Measurements from ENCODE around the gene SFRP2.

SFRP2 gene

DNA sequence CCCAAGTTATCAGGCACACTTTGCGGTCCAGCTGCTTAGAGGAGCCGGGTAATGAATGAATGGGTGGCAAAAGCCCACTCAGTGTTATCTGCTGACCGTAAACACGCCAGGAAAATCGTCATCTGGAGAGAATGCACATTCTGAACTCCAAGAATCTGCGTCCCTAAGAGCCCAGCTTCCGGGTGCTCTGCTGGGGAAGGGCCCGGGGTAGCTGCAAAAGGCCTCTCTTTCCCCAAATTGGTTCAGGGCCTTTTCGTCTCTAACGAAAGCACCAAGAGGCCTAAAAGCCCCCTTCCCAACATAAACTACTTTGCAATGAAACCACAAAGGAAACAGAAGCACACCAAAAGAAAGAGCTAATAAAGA lies 1.6 kb upstream of the SFRP2 start:
- no peak overlapping the region for H3K4me3 ChIP-seq (ENCODE audit: low read length)
- TF ChIP-seq, protein P1, sequence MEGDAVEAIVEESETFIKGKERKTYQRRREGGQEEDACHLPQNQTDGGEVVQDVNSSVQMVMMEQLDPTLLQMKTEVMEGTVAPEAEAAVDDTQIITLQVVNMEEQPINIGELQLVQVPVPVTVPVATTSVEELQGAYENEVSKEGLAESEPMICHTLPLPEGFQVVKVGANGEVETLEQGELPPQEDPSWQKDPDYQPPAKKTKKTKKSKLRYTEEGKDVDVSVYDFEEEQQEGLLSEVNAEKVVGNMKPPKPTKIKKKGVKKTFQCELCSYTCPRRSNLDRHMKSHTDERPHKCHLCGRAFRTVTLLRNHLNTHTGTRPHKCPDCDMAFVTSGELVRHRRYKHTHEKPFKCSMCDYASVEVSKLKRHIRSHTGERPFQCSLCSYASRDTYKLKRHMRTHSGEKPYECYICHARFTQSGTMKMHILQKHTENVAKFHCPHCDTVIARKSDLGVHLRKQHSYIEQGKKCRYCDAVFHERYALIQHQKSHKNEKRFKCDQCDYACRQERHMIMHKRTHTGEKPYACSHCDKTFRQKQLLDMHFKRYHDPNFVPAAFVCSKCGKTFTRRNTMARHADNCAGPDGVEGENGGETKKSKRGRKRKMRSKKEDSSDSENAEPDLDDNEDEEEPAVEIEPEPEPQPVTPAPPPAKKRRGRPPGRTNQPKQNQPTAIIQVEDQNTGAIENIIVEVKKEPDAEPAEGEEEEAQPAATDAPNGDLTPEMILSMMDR (conservative IDR thresholded peaks at IDR 0.05; ENCODE audit: low read length), result no peak
- no peak for DNase-seq (ENCODE audit: low read depth)

DNA sequence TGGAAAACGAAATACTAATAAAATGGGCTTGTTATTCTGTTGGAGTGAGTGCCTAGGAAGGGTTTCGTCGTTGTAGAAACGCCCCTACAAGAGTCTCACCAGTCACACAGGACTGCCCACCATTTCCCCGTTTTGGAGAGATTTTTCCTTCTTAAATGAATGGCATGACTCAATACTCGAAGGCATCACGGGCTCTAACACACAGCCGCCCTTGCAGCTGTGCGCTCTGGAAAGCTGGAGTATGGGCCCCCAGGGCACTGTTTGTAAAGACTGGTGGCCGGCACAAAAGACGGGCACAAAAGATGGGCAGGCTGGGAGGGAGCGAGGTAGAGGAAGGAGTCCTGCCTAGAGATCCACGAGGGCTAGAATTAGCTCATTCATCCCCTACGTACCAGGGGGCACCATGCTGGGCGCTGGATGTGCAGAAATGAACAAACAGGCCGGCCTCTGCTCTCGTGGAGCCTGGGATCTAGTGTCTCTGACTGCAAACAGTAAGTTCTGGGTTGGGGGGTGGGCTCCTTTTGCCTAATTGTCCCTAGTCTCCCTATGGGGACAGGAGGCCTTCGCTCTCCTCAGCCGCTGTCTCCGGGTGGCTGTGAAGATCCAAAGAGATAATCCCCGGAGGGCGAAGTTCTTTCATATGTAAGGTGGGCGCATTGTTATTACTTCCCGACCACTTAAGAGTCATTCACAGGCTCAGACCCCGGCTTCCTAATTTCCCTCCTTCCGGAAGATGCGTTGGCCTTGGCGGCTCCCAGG lies 1.0 kb upstream of the SFRP2 start:
- peak; percentile 23 for DNase-seq (ENCODE audit: low read depth)
- no peak overlapping the region for H3K4me3 ChIP-seq (ENCODE audit: low read length)
- TF ChIP-seq, protein P1 (conservative IDR thresholded peaks at IDR 0.05; ENCODE audit: low read length), result no peak

DNA sequence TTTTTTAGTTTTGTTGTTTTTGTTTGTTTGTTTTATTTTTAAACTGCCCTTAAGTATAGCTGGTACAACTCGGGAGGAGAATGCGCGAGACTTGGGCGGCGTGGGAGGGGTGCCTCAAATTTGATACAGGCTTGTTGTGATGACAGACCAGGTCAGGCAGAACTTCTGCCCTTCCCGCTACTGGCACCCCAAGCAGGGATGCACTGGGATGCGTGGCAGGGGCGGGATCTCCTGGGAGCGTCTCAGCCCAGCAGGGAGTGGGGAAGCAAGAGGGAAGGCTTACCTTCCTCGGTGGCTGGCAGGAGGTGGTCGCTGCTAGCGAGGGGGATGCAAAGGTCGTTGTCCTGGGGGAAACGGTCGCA lies 851 bp downstream of the SFRP2 start:
- TF ChIP-seq, protein P1 (conservative IDR thresholded peaks at IDR 0.05; ENCODE audit: low read length), result no peak
- peak overlapping the region; percentile 35 for H3K4me3 ChIP-seq (ENCODE audit: low read length)
- no peak for DNase-seq (ENCODE audit: low read depth)

DNA sequence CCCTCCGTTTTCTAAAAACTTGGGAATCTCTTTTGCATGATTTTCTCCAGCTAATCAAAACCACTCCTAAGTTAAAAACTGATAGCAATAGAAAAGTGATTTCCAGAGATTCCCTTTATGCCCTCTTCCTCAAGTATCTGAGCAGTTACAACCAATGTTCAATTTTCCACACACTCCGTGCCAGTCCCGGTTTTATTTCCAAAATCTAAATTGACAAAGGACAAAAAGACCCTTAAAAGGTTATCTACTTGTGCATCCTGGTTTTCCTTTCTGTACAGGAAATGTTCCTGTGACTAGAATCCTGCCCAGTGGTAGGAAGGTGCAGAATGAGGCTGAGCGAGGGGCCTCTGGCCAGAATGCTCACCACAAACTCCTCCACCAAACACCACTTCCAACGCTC lies 1.3 kb downstream of the SFRP2 start:
- peak overlapping the region; percentile 17; the same call in 1 of the 2 replicates for H3K4me3 ChIP-seq (ENCODE audit: low read length)
- no peak for DNase-seq (ENCODE audit: low read depth)
- TF ChIP-seq, protein P1 (conservative IDR thresholded peaks at IDR 0.05; ENCODE audit: low read length), result no peak

DNA sequence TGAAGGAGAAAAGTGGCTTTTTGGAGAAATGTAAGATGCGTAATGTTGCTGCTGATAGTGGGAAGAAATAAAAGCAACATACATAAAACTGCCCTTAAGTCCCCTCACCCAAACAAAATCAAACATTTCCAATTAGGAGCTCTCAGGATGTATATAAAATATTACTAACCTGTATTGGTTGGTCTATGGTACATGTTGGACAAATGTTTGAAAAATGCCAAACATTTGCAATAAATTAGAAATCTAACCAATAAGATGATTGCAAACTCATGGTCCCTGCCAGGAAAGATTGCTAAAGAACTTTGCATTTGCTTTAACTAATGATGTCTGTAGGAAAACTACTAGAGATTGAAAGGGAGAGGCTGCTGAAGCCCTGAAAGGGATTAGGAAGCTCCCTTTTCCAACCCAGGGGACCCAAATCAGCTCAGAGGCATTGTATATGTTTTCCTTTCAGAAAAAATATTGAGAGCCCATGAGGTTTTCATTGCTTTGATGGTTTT lies 1.8 kb downstream of the SFRP2 start:
- no peak for DNase-seq (ENCODE audit: low read depth)
- TF ChIP-seq, protein P1 (conservative IDR thresholded peaks at IDR 0.05; ENCODE audit: low read length), result no peak
- no peak overlapping the region for H3K4me3 ChIP-seq (ENCODE audit: low read length)

DNA sequence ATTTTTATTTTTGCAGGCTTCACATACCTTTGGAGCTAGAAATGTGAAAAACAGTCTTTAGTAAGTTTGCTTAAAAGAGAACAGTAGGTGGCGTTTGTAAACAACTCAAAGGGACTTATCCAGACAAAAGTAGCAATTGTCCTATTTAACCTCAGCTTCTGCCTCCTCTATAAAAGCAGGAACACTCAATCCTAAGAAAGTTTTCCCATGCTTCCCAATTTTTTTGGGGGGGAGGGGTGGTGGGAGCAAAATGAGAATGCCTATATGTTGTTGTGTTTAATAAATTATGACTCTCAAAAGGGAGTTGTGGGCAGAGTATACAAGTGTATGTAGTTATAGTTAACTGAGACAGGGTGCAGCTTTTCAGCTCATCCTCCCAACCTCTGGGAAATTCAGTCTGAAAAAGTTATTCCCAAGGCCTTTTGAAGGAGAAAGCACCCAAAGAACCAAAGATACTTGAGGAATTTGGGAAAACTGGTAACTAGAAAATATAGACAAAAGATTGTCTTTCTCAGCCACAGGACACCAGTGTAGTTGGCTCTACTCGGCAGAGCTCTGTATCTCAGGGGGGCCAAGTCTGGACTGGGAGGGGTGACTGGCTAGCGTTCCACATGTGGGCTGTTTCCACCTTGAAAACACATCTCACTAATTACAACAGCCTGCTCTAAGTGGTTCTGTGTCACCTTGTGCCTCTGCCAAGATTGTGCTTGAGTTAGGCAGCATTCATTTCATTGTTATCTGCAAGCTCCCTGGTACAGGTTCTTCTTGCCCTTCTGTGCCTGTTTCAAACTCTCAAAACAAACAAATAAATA lies 2.8 kb downstream of the SFRP2 start:
- H3K4me3 ChIP-seq (ENCODE audit: low read length), result no peak overlapping the region
- peak; percentile 63 for DNase-seq (ENCODE audit: low read depth)
- TF ChIP-seq, protein P1 (conservative IDR thresholded peaks at IDR 0.05; ENCODE audit: low read length), result peak; percentile 68

Data from AG10803 (cell line).